ENCODE results near the gene TMTC2.

- TF ChIP-seq CTCF (IDR thresholded peaks at IDR 0.05) (no peak), POLR2A (IDR thresholded peaks at IDR 0.05) (no peak)
Measured at GRCh38 chr12:82838131-82838551, 151.4 kb downstream of the TMTC2 start.

Data from adrenal gland (tissue), 5 donors.